GM10847 (cell line): ENCODE results near the gene PALD1.

Experiments used
- POLR2A ChIP-seq: IDR thresholded peaks from 2 replicates; pipeline ENCODE4 v1.6.1; 2011; ENCODE audit not compliant: insufficient read length; ENCODE audit errors: extremely low read depth

Gene PALD1

DNA sequence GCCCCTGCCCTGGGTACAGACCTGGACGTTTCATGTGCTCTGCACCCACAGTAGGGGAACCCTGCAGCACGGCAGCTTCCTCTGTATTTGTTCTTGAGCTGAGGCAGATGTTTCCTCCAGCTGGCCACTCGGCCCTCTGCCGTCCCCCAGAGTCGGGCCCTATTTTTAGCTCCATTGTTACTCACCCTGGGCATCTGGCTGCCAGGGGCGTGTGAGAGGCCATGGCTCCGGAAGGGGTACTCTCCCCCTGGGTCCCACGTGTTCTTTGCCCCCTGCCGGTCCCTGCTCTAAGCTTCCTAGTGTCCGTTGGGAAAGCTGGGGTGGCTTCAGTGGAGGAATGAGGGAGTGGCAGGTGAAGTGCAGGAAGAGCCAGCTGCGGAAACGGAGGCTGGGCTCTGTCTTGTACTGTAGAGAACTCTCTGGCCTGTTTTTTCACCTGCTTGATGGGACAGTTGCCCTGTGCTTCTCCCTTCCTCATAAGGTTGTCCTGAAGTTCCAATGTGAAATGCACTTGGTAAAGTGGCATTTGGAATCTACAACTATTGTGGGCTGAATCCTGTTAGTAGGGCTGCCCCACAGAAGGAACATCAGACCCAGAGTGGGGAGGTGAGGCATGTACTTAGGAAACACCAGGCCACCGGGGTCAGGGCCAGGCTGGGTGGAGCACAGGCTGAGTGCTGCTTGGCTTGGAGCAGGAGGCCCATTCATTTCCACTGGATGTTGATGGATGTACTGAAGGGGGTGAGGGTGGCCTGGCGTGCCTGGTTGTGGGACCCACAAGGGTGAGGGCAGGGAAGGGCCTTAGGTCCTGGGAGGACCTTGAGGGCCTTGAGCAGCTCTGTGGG, 30.6 kb downstream of the PALD1 start:
- no peak for TF ChIP-seq POLR2A

DNA sequence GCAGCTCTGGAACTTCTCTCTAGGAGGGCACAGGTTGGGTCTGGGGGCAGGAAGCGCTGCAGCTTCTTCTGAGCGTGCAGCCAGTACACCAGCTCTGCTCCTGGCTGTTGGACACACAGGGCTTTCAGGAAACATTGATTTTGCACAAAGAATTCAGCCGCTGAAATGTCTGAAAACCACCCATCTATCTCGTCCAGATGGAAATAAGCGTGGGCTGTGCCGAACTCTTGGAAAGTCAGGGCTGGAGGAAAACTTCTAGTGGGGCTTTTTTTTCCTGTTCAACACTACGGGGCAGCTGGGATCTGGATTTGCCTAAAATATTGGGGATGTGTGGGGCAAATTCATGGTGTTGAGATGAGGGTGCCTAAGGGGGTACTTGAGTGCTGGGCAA, 31.2 kb downstream of the PALD1 start:
- no peak for TF ChIP-seq POLR2A

DNA sequence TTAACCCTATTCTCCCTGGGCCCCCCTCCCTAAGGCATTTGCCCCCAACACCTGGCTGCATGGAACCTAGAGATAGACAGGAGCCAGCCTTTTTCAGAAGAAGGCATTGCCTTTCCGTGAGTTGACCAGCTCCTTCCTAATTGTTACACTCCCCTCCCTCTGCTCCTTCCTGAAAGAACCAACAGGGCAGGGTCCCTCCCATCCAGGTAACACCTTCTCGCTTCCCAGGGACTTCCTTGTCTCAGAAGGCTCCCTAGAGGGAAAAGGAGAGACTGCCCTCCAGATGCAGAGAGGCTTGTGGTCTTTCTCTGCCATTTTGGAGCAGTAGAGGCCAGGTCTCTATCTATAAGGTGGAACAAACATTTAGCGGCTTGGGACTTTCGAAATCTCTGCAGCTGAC, 31.9 kb downstream of the PALD1 start:
- no peak for TF ChIP-seq POLR2A

DNA sequence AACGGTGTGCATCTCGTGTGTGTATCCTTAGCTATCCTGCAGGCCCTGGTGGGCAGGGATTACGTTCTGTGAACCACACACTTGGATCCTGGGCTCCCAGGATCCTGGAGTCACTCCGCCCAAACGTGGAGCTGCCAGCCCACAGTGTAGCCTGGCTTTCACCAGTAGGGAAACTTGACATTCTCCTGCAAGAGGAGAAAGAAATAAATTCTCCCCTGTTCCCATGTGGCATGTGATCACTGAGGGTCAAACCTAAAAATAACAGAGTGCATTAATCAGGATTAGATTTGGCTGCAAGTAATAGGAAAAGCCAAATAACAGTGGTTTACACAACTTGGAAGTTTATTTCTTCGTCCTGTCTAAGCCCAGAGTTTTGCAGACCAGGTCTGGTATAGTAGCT, 32.3 kb downstream of the PALD1 start:
- no peak for TF ChIP-seq POLR2A

DNA sequence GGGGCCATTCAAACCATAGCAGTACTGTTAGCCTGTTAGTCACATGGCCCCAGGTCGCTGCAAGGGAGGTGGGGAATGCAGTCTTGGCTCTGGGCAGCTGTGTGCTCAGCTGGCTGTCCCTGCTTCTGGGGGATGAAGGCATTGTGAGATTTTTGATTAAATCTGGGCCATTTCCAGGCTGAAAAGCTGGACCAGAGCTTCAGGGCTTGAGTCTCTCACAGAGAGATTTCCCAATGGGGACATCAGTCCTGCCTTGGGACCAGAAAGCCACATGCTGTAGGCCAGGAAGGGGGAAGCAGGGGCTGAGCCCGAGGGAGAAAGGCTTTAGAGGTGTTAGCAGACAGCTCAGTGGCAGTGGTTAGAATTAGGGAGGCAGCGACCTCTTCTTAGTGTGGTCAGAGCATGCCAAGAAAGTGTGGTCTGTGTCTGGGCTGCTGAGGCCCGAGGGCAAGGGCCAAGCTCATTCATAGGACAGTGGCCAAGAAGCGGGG, 33.6 kb downstream of the PALD1 start:
- TF ChIP-seq POLR2A = no peak

DNA sequence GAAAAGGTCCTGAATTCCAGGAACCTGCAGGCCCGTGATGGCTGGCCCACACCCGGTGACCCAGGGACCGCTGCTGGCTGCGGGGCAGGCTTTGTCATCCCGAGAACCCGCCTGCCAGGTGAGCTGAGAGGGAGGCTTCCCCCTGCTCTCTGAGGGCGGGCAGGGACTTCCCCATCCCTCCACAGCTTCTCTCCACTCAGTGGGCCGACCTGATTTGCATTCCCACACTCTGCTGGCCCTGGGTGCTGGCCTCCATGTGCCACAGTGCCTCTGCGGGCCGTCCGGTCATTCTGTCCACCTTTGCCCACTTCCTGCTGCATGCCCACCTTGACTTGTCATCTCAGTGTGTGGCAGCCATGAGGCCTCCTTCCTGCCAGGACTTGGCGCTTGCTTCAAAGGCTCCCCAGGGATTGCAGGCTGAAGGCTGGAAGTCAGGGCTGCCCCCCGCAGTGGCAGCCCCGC, 35.3 kb downstream of the PALD1 start:
- TF ChIP-seq POLR2A = no peak

DNA sequence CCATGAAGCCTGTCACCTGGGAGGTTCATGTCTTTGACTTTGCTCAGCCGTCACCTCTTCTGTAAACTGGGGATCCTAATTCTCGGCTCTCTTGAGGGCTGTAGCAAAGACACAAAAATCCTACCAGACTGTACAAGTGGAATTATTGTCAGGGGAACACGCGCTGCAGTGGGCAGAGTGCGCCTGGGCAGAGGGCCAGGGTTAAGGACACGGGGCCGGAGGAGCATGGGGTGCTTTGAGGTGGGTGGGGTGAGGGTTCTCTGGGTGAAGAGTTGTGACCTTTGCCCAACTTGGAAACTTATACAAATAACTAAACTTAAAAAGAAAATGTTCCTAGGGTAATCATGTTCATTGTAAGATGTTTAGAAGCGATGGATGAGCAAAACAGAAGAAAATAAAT, 36.0 kb downstream of the PALD1 start:
- TF ChIP-seq POLR2A = no peak

DNA sequence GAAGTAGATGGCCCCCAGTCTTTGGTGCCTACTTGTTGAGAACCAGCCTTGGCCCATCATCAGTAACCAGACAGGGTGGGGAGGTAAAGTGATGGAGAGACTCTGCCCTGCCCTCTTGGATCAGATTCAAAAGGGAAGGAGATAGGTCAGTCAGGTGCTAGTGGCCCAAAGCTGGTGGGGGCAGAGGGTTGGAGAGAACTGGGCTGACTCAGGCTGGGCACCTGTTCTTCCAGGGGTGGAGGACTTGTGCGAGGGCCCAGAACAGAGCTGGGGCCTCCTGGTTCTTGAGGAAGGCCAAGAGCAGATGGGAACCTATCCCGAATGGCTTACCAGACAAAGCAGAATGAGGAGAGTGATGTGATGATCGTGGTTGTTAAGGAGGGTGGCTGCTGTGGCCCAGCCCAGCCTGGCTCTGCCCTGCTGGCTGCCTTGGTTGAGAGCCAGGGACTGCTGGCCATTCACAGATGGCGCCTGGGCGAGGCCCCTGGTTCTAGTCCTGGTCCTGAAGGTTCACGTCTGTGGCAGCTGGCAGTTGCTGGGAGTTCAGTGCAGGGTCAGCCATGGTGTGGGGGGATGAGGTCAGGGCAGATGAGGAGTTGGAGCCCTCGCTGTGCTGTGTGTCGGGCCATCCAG, 36.6 kb downstream of the PALD1 start:
- TF ChIP-seq POLR2A = no peak

DNA sequence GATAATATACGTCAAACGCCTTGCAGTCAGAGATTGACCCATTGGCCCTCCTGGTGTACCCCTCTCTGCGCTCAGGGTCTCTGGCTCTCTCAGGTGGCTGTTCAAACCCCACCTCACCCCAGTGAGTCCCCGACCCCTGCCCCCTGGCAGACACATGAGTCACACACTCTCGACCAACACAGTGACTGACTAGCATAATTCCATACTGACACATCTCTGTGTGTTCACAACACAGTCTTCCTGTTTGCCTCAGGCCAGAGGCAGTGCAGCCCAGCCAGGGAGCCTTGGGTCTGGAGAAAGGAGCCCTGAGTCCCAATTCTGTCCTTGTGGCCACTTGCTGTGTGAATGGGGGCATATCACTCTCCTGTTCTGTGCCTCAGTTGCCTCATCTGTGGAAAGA, 40.1 kb downstream of the PALD1 start:
- no peak for TF ChIP-seq POLR2A

DNA sequence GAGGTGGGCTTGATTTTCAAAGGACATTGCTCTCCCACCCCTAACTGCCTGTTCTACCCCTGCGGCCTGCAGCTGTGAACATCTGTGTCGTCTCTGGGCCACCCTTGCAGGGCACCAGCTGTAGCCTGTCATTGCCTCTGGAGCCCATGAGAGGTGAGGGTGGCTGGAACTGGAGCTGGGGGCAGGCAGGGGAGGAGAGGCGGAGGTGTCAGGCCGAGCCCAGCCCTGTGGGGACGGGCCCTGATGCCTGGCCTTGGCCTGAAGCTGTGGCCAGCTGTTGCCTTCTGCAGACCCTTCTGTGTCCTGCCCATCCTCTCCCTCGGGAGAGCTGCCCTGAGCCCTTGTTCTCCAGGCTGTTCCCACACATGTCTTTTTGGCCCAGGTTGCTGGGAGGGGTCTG, 44.5 kb downstream of the PALD1 start:
- no peak for TF ChIP-seq POLR2A

DNA sequence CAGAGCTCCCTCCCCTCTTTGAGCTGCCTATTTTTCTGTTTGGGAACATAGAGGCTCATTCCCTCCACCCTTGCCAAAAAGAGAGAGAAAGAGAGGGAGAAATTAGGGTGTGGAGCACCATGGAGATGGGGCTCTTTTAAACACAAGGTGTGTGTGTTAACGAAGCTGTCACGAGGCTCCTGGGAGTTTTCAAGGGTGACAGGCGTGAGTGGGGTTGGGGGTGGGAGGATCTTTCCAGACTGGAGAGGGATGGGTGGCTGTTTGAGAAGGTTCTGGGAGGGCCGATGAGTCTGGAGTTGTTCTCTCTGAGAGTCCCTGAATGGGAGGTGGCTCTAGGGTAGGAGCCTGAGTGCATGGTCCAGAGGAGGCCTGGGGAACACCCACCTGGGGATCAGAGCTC, 45.0 kb downstream of the PALD1 start:
- no peak for TF ChIP-seq POLR2A

DNA sequence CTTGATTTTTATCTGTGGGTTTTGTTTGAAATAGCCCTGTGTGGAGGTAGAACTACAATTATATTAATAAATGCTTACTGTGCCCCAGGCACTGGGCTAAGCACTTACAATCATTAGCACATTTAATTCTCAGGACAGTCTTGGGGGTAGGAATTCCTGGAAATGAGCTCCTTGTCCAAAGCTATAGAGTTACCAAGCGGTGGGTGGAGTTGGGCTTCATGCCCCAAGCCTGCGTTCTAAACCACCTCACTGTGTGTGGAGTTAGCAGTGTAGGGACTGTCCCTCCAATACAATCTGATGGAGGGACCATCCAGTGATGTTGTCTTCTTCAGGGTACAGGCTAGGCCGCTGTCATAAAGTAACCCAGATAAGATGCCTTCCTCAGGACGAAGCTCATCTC, 49.7 kb downstream of the PALD1 start:
- TF ChIP-seq POLR2A = no peak

DNA sequence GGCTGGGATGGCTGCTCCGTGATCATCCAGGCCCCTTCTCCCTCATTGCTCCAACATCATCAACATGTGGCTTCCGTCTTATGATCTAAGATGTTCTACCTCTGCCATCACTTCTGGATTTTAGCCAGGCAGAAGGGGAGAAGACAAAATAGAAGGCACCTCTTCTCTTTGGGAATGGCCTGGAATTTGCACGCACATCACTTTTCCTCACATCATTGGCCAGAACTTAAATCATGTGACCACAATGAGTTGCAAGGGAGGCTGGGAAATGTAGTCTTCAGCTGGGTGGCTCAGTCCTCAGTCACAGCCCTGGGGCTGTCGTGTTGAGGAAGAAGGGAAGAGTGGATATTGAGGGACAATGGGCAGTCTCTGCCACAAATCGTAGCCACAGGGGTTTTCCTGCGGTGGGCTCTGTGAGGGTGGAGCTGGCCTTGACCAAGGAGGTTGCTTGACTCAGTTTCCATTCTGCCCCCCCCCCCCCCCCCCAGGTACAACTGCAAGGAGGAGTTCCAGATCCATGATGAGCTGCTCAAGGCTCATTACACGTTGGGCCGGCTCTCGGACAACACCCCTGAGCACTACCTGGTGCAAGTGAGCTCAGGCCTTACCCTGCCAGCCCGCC, 50.3 kb downstream of the PALD1 start:
- no peak for TF ChIP-seq POLR2A

DNA sequence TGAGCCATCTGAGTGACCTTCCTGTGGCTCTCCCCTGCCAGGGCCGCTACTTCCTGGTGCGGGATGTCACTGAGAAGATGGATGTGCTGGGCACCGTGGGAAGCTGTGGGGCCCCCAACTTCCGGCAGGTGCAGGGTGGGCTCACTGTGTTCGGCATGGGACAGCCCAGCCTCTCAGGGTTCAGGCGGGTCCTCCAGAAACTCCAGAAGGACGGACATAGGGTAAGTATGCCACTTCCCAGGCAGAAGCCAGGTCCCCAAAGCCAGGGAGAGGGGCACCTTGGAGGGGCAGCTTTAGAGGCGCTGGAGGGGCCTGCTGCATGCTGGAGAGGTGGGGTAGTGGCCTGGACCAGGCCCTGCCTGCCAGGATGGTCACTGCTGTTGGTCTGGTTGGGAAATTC, 51.3 kb downstream of the PALD1 start:
- TF ChIP-seq POLR2A = no peak

DNA sequence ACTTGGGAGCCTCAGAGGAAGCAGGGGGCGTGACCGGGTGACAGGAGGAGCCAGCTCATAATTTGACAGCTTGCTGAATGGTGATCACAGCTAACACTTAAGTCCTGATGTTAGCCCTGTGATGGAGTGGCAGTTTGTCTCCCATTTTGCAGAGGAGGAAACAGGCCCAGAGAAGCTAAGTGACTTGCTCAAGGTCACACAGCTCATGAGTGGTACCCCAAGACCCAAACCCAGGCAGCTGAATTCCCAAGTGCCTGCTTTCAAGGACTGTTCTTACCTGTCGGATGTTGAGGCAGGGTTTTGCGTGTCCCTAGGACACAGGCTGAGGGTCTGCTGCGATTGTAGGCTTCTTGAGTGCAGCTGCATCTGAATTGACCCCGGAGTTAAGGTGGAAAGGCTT, 51.7 kb downstream of the PALD1 start:
- no peak for TF ChIP-seq POLR2A

DNA sequence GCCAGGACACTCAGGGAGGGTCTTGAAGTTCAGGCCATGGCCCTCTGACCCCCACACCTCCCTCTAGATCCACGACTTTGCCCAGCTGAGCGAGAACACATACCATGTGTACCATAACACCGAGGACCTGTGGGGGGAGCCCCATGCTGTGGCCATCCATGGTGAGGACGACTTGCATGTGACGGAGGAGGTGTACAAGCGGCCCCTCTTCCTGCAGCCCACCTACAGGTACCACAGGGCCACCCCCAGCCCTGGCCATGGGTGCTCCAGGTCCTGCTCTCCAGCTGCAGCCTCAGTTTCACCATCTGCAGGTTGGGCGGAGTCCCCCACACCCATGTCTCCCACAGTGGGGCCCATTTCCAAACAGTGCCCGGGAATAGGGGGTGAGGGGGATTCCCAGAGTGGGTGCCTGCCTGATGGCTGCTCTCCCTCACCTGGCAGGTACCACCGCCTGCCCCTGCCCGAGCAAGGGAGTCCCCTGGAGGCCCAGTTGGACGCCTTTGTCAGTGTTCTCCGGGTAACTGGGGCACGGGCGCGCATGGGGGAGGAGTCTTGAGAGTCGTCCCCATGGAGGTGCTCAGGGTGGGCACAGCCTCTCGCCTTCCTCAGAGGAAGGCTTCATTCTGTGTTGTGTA, 54.1 kb downstream of the PALD1 start:
- no peak for TF ChIP-seq POLR2A
